ENCODE results near the gene POLRMT. TPM values are rescaled to one million over a fixed set of nuclear protein-coding genes. Genes with fewer than 3 reads are reported as not detected.

Gene POLRMT
- polyA plus RNA-seq, 1 donor (not counting 4 experiments of a cell fraction or from before 2014, with no cell fraction given) = 33.3 TPM

- FAIRE-seq = no peak
Observed at GRCh38 chr19:619286-620002, 13.9 kb downstream of the POLRMT start.

GRCh38 chr19:618674-619285 lies 14.6 kb downstream of the POLRMT start:
- H3K27ac ChIP-seq (ENCODE audit: control insufficient read depth, insufficient read depth, low read length) = no peak overlapping the region
- H3K9me1 ChIP-seq (ENCODE audit: control insufficient read depth, extremely low read depth, insufficient read depth, low read length) = no peaks in the 10 kb centered on the region
- no peak overlapping the region for H3K4me3 ChIP-seq (ENCODE audit: control insufficient read depth in 2 of 3, extremely low read depth in 1 of 3, insufficient read depth in 2 of 3, low read depth in 1 of 3, low read length in 3 of 3)
- H3K79me2 ChIP-seq (ENCODE audit: control insufficient read depth, insufficient read depth, low read length) = no peaks in the 10 kb centered on the region
- H3K4me2 ChIP-seq (ENCODE audit: control insufficient read depth, extremely low read depth, insufficient read depth, low read depth, low read length) = no peak overlapping the region
- no peaks in the 10 kb centered on the region for H3K9me3 ChIP-seq (ENCODE audit: control insufficient read depth, low read depth, low read length)
- DNase-seq (ENCODE audit: low read depth, low spot score) (no peak), FAIRE-seq (no peak)
- peaks cover 10 to 17% of the 10 kb centered on the region in 2 experiments for H3K36me3 ChIP-seq (ENCODE audit: control insufficient read depth in 2 of 2, extremely low read depth in 1 of 2, insufficient read depth in 2 of 2, low read length in 2 of 2)
- dilution Hi-C loops (cut with MboI; ENCODE audit: extremely low pct_ligation_motif_present, low sequenced_read_pairs) = no loop called here
- no peaks in the 10 kb centered on the region for H3K4me1 ChIP-seq (ENCODE audit: control insufficient read depth, extremely low read depth, insufficient read depth, low read length)
- no peak overlapping the region for H2AFZ ChIP-seq (ENCODE audit: control insufficient read depth, low read length)
- H3K9ac ChIP-seq (ENCODE audit: control insufficient read depth, extremely low read depth, insufficient read depth, low read length) = no peak overlapping the region
- no peaks in the 10 kb centered on the region for H3K27me3 ChIP-seq (ENCODE audit: control insufficient read depth, extremely low read depth, insufficient read depth, low read length)
- TF ChIP-seq CTCF (optimal IDR thresholded peaks at IDR 0.05 in 1 of 3, IDR thresholded peaks at IDR 0.05 in 1 of 3, conservative IDR thresholded peaks at IDR 0.05 in 1 of 3; ENCODE audit: extremely low read depth in 1 of 3, insufficient read depth in 2 of 3, low read length in 3 of 3) (no peak), EZH2 (IDR thresholded peaks at IDR 0.05; ENCODE audit: low read length) (no peak)
- peaks cover 5% of the 10 kb centered on the region for H4K20me1 ChIP-seq (ENCODE audit: control insufficient read depth, extremely low read depth, insufficient read depth, low read length)

More at GRCh38 chr19:619286-620002, 13.9 kb downstream of the POLRMT start:
- no peak overlapping the region for H2AFZ ChIP-seq (ENCODE audit: control insufficient read depth, low read length)
- H3K27ac ChIP-seq (ENCODE audit: control insufficient read depth, insufficient read depth, low read length) = no peak overlapping the region
- H3K27me3 ChIP-seq (ENCODE audit: control insufficient read depth, extremely low read depth, insufficient read depth, low read length) = no peaks in the 10 kb centered on the region
- no peak for DNase-seq (ENCODE audit: low read depth, low spot score)
- H3K79me2 ChIP-seq (ENCODE audit: control insufficient read depth, insufficient read depth, low read length) = no peaks in the 10 kb centered on the region
- H3K36me3 ChIP-seq (ENCODE audit: control insufficient read depth in 2 of 2, extremely low read depth in 1 of 2, insufficient read depth in 2 of 2, low read length in 2 of 2) = peaks cover 10 to 17% of the 10 kb centered on the region in 2 experiments
- H3K4me2 ChIP-seq (ENCODE audit: control insufficient read depth, extremely low read depth, insufficient read depth, low read depth, low read length) = no peak overlapping the region
- no peaks in the 10 kb centered on the region for H3K9me1 ChIP-seq (ENCODE audit: control insufficient read depth, extremely low read depth, insufficient read depth, low read length)
- no peaks in the 10 kb centered on the region for H3K4me1 ChIP-seq (ENCODE audit: control insufficient read depth, extremely low read depth, insufficient read depth, low read length)
- TF ChIP-seq EZH2 (IDR thresholded peaks at IDR 0.05; ENCODE audit: low read length) (no peak), CTCF (optimal IDR thresholded peaks at IDR 0.05 in 1 of 3, IDR thresholded peaks at IDR 0.05 in 1 of 3, conservative IDR thresholded peaks at IDR 0.05 in 1 of 3; ENCODE audit: extremely low read depth in 1 of 3, insufficient read depth in 2 of 3, low read length in 3 of 3) (no peak)
- dilution Hi-C loops (cut with MboI; ENCODE audit: extremely low pct_ligation_motif_present, low sequenced_read_pairs) = no loop called here
- H4K20me1 ChIP-seq (ENCODE audit: control insufficient read depth, extremely low read depth, insufficient read depth, low read length) = peaks cover 5% of the 10 kb centered on the region
- no peaks in the 10 kb centered on the region for H3K9me3 ChIP-seq (ENCODE audit: control insufficient read depth, low read depth, low read length)
- no peak overlapping the region for H3K9ac ChIP-seq (ENCODE audit: control insufficient read depth, extremely low read depth, insufficient read depth, low read length)
- H3K4me3 ChIP-seq (ENCODE audit: control insufficient read depth in 2 of 3, extremely low read depth in 1 of 3, insufficient read depth in 2 of 3, low read depth in 1 of 3, low read length in 3 of 3) = no peak overlapping the region
